ENCODE results near the gene TLR6. TPM values are rescaled to one million over a fixed set of nuclear protein-coding genes. Genes with fewer than 3 reads are reported as not detected.

Gene TLR6
- total RNA-seq, 1 experiment from 2014 or later = 4.8 TPM

GRCh38 chr4:38902695-38903094 lies 46.1 kb upstream of the TLR6 start:
- no peaks in the 10 kb centered on the region; a peak in 1 of 4 replicates for H3K36me3 ChIP-seq (ENCODE audit: control insufficient read depth in 1 of 2, insufficient read depth in 2 of 2, low read length in 2 of 2)
- no peak overlapping the region for H2AFZ ChIP-seq (ENCODE audit: low read depth, low read length, poor library complexity, severe bottlenecking)
- H3K27me3 ChIP-seq (ENCODE audit: insufficient read depth, low read length) = no peaks in the 10 kb centered on the region
- no peak overlapping the region for H3K4me3 ChIP-seq (replicated peaks in 1 of 2; ENCODE audit: low read depth in 1 of 2, low read length in 2 of 2)
- H3K4me2 ChIP-seq (ENCODE audit: low read length) = no peak overlapping the region
- no peaks in the 10 kb centered on the region for H3K9me2 ChIP-seq (ENCODE audit: insufficient read depth)
- no TSS peak for BruUV-seq (replicated peaks)
- peak; percentile 69 for ATAC-seq
- no peaks in the 10 kb centered on the region for H3K4me1 ChIP-seq (ENCODE audit: control insufficient read depth in 1 of 2, insufficient read depth in 2 of 2, low read length in 2 of 2)
- no peaks in the 10 kb centered on the region for H3K79me2 ChIP-seq (ENCODE audit: insufficient read depth, low read length)
- ChIA-PET POLR2A (interaction anchor here (1.2 kb wide), 1 partner anchor 556 kb away, joined by 3 read pairs; the partner anchor contains the start of genes LIAS and RPL9), CTCF (interaction anchor here (0.6 to 3.0 kb wide), 11 partner anchors 42 to 566 kb away, joined by 3 to 50 read pairs (median 4); partner anchors contain the start of gene LIAS), RAD21 (ENCODE audit: low non-redundant PET in 1 of 2, low total read pairs in 2 of 2, uncharacterized antibody in 2 of 2, unreplicated experiment in 2 of 2) (interaction anchor here (0.5 to 1.7 kb wide), 6 partner anchors 110 to 533 kb away, joined by 3 to 13 read pairs (median 4); no protein-coding TSS in a partner anchor)
- no peaks in the 10 kb centered on the region for H3K9me3 ChIP-seq (ENCODE audit: control insufficient read depth in 1 of 2, insufficient read depth in 1 of 2, low read depth in 1 of 2, low read length in 2 of 2)
- no peak overlapping the region for H3K9ac ChIP-seq (ENCODE audit: low read length)
- H4K20me1 ChIP-seq (ENCODE audit: insufficient read depth) = no peaks in the 10 kb centered on the region
- DNase-seq (ENCODE audit: low read depth, low spot score) = no peak
- no peak overlapping the region for H3K27ac ChIP-seq (ENCODE audit: low read depth, low read length)
- TF ChIP-seq SRF (IDR thresholded peaks at IDR 0.05; ENCODE audit: low read depth) = no peak
- TF ChIP-seq SIN3A (IDR thresholded peaks at IDR 0.05; ENCODE audit: low read depth) = no peak
- no peak for TF ChIP-seq ZFX (IDR thresholded peaks at IDR 0.05)
- peak; percentile 79 for TF ChIP-seq RAD21 (IDR thresholded peaks at IDR 0.05; ENCODE audit: low read depth)
- peak in 2 of 3 experiments; percentile 49 to 55; a peak in 3 of 6 replicates for TF ChIP-seq CTCF (IDR thresholded peaks at IDR 0.05 in 2 of 3, conservative IDR thresholded peaks at IDR 0.05 in 1 of 3; ENCODE audit: borderline replicate concordance in 1 of 3, insufficient read depth in 1 of 3, low read depth in 2 of 3, low read length in 2 of 3)
- TF ChIP-seq ATF3 (IDR thresholded peaks at IDR 0.05) = no peak
- TF ChIP-seq EGR1 (IDR thresholded peaks at IDR 0.05; ENCODE audit: low read depth) = no peak
- intact Hi-C loops (cut with micrococcal nuclease) = loop anchor here (1.0 to 5.0 kb wide), 2 partner anchors 233 to 550 kb away; no protein-coding TSS in a partner anchor
